H1 (cell line): Measurements from ENCODE around the gene DIPK1A. TPM values are rescaled to one million over a fixed set of nuclear protein-coding genes. Genes with fewer than 3 reads are reported as not detected.

Source experiments
- CTCF ChIA-PET: fragments of 300-600 bp; sonication (Branson Sonifier 250); formaldehyde crosslinking; loops from one replicate; lab custom pipeline; 2021; ENCODE audit not compliant: partially characterized antibody; lab: Charles Lee
- POLR2A ChIA-PET: fragments of 300-600 bp; sonication (Branson Sonifier 250); formaldehyde crosslinking; loops from one replicate; lab custom pipeline; 2021; ENCODE audit warnings: inconsistent platforms; ENCODE audit not compliant: partially characterized antibody; lab: Charles Lee
- DNase-seq, 2 experiments: peaks; one replicate each; pipeline versions ENCODE4 v3.0.0 to v3.0.0-alpha.2; 2010 to 2022; ENCODE audit warnings: low spot score in 2 of 2, low read depth in 1 of 2, mixed read lengths in 1 of 2
- FAIRE-seq: peaks from 2 replicates; lab custom pipeline; 2011; peaks lifted over from hg19 to GRCh38; lab: Jason Lieb, UNC
- H2AFZ ChIP-seq: 2 replicates; pipeline ENCODE4 v1.8.1; 2012; ENCODE audit warnings: low read length, inconsistent platforms
- H2AK5ac ChIP-seq: 2 replicates; pipeline ENCODE4 v1.6.1; 2013; ENCODE audit warnings: low read depth, low read length
- H2BK120ac ChIP-seq: replicated peaks from 2 replicates; pipeline ENCODE3; 2013; ENCODE audit warnings: low read depth, low read length, inconsistent platforms
- H2BK12ac ChIP-seq: 2 replicates; pipeline ENCODE4 v1.6.1; 2013; ENCODE audit warnings: low read depth, low read length
- H2BK15ac ChIP-seq: 2 replicates; pipeline ENCODE4 v1.6.1; 2013; ENCODE audit warnings: low read length
- H2BK20ac ChIP-seq: 2 replicates; pipeline ENCODE4 v1.6.1; 2013; ENCODE audit warnings: low read length
- H2BK5ac ChIP-seq: 2 replicates; pipeline ENCODE4 v1.6.1; 2013; ENCODE audit warnings: low read depth, low read length
- H3K14ac ChIP-seq: 2 replicates; pipeline ENCODE4 v1.6.1; 2013; ENCODE audit warnings: inconsistent platforms; ENCODE audit not compliant: insufficient read length
- H3K18ac ChIP-seq: 2 replicates; pipeline ENCODE4 v1.6.1; 2013; ENCODE audit warnings: low read length; ENCODE audit errors: extremely low read depth
- H3K23ac ChIP-seq: 2 replicates; pipeline ENCODE4 v1.6.1; 2013; ENCODE audit warnings: inconsistent platforms; ENCODE audit not compliant: insufficient read length
- H3K23me2 ChIP-seq: 2 replicates; pipeline ENCODE4 v1.6.1; 2013; ENCODE audit warnings: low read depth, low read length
- H3K27ac ChIP-seq: 2 replicates; pipeline ENCODE4 v1.6.1; 2011; ENCODE audit warnings: low read depth, low read length, inconsistent platforms
- H3K27me3 ChIP-seq, 4 experiments: replicated peaks in 1 of 4; 1 replicate in 1 of 4; 2 replicates in 3 of 4; pipeline versions ENCODE4 v1.6.1 to v1.8.1; 2011 to 2013; ENCODE audit warnings: low read length in 3 of 4, mild to moderate bottlenecking in 3 of 4, inconsistent platforms in 2 of 4, mixed read lengths in 2 of 4, moderate library complexity in 1 of 4; ENCODE audit not compliant: control insufficient read depth in 3 of 4, insufficient read depth in 3 of 4; ENCODE audit errors: extremely low read depth in 1 of 4
- H3K36me3 ChIP-seq, 4 experiments: 2 replicates each; pipeline versions ENCODE4 v1.6.1 to v1.8.1; 2011 to 2013; ENCODE audit warnings: mild to moderate bottlenecking in 4 of 4, low read length in 3 of 4, moderate library complexity in 2 of 4, control low read depth in 1 of 4, inconsistent platforms in 1 of 4; ENCODE audit not compliant: insufficient read depth in 4 of 4, control insufficient read depth in 2 of 4
- H3K4ac ChIP-seq: replicated peaks from 2 replicates; pipeline ENCODE3; 2013; ENCODE audit warnings: low read length, low read depth, mixed read lengths, inconsistent platforms; ENCODE audit not compliant: insufficient read length
- H3K4me1 ChIP-seq, 4 experiments: replicated peaks in 1 of 4; 1 replicate in 1 of 4; 2 replicates in 3 of 4; pipeline versions ENCODE4 v1.6.1 to v1.8.1; 2011 to 2013; ENCODE audit warnings: low read length in 3 of 4, inconsistent platforms in 2 of 4, mixed read lengths in 1 of 4; ENCODE audit not compliant: insufficient read depth in 4 of 4, control insufficient read depth in 3 of 4
- H3K4me2 ChIP-seq, 2 experiments: 2 replicates each; pipeline versions ENCODE4 v1.6.1 to v1.8.1; 2011 to 2013; ENCODE audit warnings: low read depth in 2 of 2, low read length in 2 of 2, control low read depth in 1 of 2, inconsistent platforms in 1 of 2, mild to moderate bottlenecking in 1 of 2; ENCODE audit not compliant: insufficient read depth in 1 of 2
- H3K4me3 ChIP-seq, 4 experiments: fragments of 200-600, 300-600 bp in 1 of 4; sonication (generic), shearing (Covaris generic), sonication (Bioruptor Twin) in 1 of 4; 2 replicates each; pipeline versions ENCODE4 v1.5.1 to v1.8.1; 2011 to 2016; ENCODE audit warnings: low read length in 4 of 4, low read depth in 3 of 4, control low read depth in 2 of 4, inconsistent platforms in 2 of 4, mild to moderate bottlenecking in 2 of 4, mixed read lengths in 1 of 4, moderate library complexity in 1 of 4; ENCODE audit not compliant: insufficient read depth in 2 of 4; ENCODE audit errors: extremely low read depth in 1 of 4
- H3K56ac ChIP-seq: replicated peaks from 2 replicates; pipeline ENCODE3; 2013; ENCODE audit warnings: low read depth, mild to moderate bottlenecking, mixed read lengths, low read length, inconsistent platforms; ENCODE audit not compliant: insufficient read length
- H3K79me1 ChIP-seq: 2 replicates; pipeline ENCODE4 v1.6.1; 2013; ENCODE audit warnings: low read depth, low read length, control low read depth
- H3K79me2 ChIP-seq, 2 experiments: 2 replicates each; pipeline versions ENCODE4 v1.6.1 to v1.8.1; 2012 to 2013; ENCODE audit warnings: low read length in 2 of 2, mild to moderate bottlenecking in 2 of 2, inconsistent platforms in 1 of 2; ENCODE audit not compliant: insufficient read depth in 2 of 2, control insufficient read depth in 1 of 2
- H3K9ac ChIP-seq, 4 experiments: replicated peaks in 1 of 4; 1 replicate in 1 of 4; 2 replicates in 3 of 4; pipeline versions ENCODE4 v1.6.1 to v1.8.1; 2011 to 2013; ENCODE audit warnings: low read depth in 3 of 4, low read length in 3 of 4, control low read depth in 2 of 4, mild to moderate bottlenecking in 2 of 4, moderate library complexity in 2 of 4, inconsistent platforms in 1 of 4; ENCODE audit errors: extremely low read depth in 1 of 4
- H3K9me3 ChIP-seq, 2 experiments: 2 replicates each; pipeline versions ENCODE4 v1.6.1 to v1.8.1; 2012 to 2013; ENCODE audit warnings: mild to moderate bottlenecking in 2 of 2, moderate library complexity in 2 of 2, control low read depth in 1 of 2, inconsistent platforms in 1 of 2, low read depth in 1 of 2, low read length in 1 of 2, mixed read lengths in 1 of 2; ENCODE audit not compliant: insufficient read depth in 2 of 2
- H4K20me1 ChIP-seq, 2 experiments: replicated peaks in 1 of 2; 2 replicates each; pipeline versions ENCODE3 to v1.8.1; 2011 to 2013; ENCODE audit warnings: inconsistent platforms in 2 of 2, low read length in 2 of 2, mild to moderate bottlenecking in 1 of 2; ENCODE audit not compliant: insufficient read depth in 2 of 2, control insufficient read depth in 1 of 2
- H4K5ac ChIP-seq: 2 replicates; pipeline ENCODE4 v1.6.1; 2013; ENCODE audit warnings: low read length, low read depth, mixed read lengths, inconsistent platforms; ENCODE audit not compliant: insufficient read length
- H4K8ac ChIP-seq: 2 replicates; pipeline ENCODE4 v1.8.0; 2013; ENCODE audit warnings: mild to moderate bottlenecking, moderate library complexity, low read length, inconsistent platforms; ENCODE audit not compliant: insufficient read depth; ENCODE audit errors: extremely low read depth
- H4K91ac ChIP-seq: replicated peaks from 2 replicates; pipeline ENCODE3; 2013; ENCODE audit warnings: low read length, mixed read lengths, inconsistent platforms; ENCODE audit not compliant: insufficient read length
- EGR1 ChIP-seq: IDR thresholded peaks from 2 replicates; pipeline ENCODE4 v1.6.1; 2011; ENCODE audit warnings: low read depth, low read length, borderline replicate concordance
- JUN ChIP-seq: IDR thresholded peaks from 2 replicates; pipeline ENCODE4 v1.6.1; 2011; ENCODE audit warnings: low read depth, mild to moderate bottlenecking, improper control_type of control experiment, low read length
- TAF1 ChIP-seq: IDR thresholded peaks from 2 replicates; pipeline ENCODE4 v1.6.1; 2011; ENCODE audit warnings: mild to moderate bottlenecking, low read depth, low read length
- WGBS, 2 experiments: shearing (Covaris generic) in 1 of 2; methylation state at CpG; one replicate each; pipeline versions ENCODE4 v1.1.6 to v1.1.7; 2013 to 2015; ENCODE audit warnings: low lambda C conversion rate in 2 of 2, mixed read lengths in 2 of 2, inconsistent platforms in 1 of 2, low coverage in 1 of 2, missing lambda C conversion rate in 1 of 2; ENCODE audit not compliant: insufficient replicate concordance in 2 of 2, insufficient coverage in 1 of 2, insufficient read length in 1 of 2; ENCODE audit errors: extremely low coverage in 1 of 2, missing lambda C conversion rate in 1 of 2; 5-methylcytosine and 5-hydroxymethylcytosine counted together
- polyA plus RNA-seq, 7 experiments: library from polyadenylated mRNA; depleted of rRNA in 3 of 7; stranded (reverse) in 5 of 7; unstranded in 2 of 7; fragments of >200 nt in 5 of 7; fragments of 200-250 nt in 2 of 7; gene quantifications; 1 replicate in 5 of 7; 2 replicates in 1 of 7; 4 replicates in 1 of 7; pipeline versions ENCODE4 v1.2.1 to v1.2.3, GENCODE V29; 2011 to 2013; ENCODE audit warnings: missing spikeins in 2 of 7, mixed read lengths in 2 of 7
- total RNA-seq: library from RNA; stranded (reverse); fragmentation: NEBNext Ultra II Directional; extraction: Animal tissue kit (Norgen Biotek cat#: 25700); gene quantifications from 2 replicates; pipeline ENCODE4 v1.2.1, GENCODE V29; 2021
- TF ChIP-seq, protein P1 (sequence below): IDR thresholded peaks from 2 replicates; pipeline ENCODE4 v1.6.1; 2012; ENCODE audit warnings: inconsistent platforms
- TF ChIP-seq, protein P2 (sequence below): IDR thresholded peaks from 2 replicates; pipeline ENCODE4 v1.6.1; 2011; ENCODE audit warnings: low read depth, mild to moderate bottlenecking, low read length; ENCODE audit not compliant: insufficient read depth

The DIPK1A gene
- total and polyA plus RNA-seq, 2 of the 8 experiments (the other 6 are each of a cell fraction or from before 2014, with no cell fraction given) = 2.5 to 5.0 TPM

DNA sequence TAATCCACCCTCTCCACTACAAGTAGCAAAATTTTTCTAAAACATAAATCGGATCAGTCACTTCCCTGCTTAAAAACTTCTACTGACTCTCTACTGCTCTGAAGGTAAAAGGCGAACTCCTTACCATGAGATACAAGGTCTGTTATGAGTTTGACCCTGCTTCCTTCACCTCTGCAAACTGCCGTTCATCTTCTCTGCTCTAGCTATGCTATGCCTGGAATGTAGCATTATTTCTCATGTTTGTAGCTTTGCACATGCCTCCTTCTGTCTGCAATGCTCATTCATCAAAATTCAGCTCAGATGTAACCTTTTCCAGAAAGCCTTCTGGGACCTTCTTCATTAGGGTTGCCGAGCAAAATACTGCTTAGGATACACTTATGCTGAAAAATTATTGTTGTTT is 98.7 kb downstream of the DIPK1A start:
- H3K4me3 ChIP-seq = no peak overlapping the region
- ChIA-PET CTCF (interaction anchor here (1.0 to 4.6 kb wide), 5 partner anchors 18 to 131 kb away, joined by 3 to 31 read pairs (median 4); no protein-coding TSS in a partner anchor), POLR2A (interaction anchor here (1.1 to 1.5 kb wide), 2 partner anchors 15 to 217 kb away, joined by 3 read pairs; no protein-coding TSS in a partner anchor)
- no peak overlapping the region for H2AFZ ChIP-seq
- no peak overlapping the region for H4K91ac ChIP-seq
- no peak overlapping the region for H3K9ac ChIP-seq
- no peak overlapping the region for H2BK12ac ChIP-seq
- no peak overlapping the region for H2BK5ac ChIP-seq
- no peak overlapping the region for H2BK120ac ChIP-seq
- H4K5ac ChIP-seq = no peak overlapping the region
- no peaks in the 10 kb centered on the region for H3K4me1 ChIP-seq
- H4K20me1 ChIP-seq = no peaks in the 10 kb centered on the region
- H3K9me3 ChIP-seq = no peaks in the 10 kb centered on the region
- no peaks in the 10 kb centered on the region for H3K23me2 ChIP-seq
- H3K18ac ChIP-seq = no peak overlapping the region
- DNase-seq (no peak), FAIRE-seq (no peak)
- no peaks in the 10 kb centered on the region for H3K79me1 ChIP-seq
- H3K27ac ChIP-seq = no peak overlapping the region
- no peaks in the 10 kb centered on the region for H3K27me3 ChIP-seq
- WGBS, 2 experiments = 82% methylated on average over 4 of the region's 4 CpGs; no CpG with 5 or more reads in 1 of the 2 experiments
- no peak overlapping the region for H3K23ac ChIP-seq
- no peak overlapping the region for H4K8ac ChIP-seq
- no peak overlapping the region for H2AK5ac ChIP-seq
- H2BK20ac ChIP-seq = no peak overlapping the region
- no peak overlapping the region for H3K56ac ChIP-seq
- H3K14ac ChIP-seq = no peak overlapping the region
- H2BK15ac ChIP-seq = no peak overlapping the region
- no peak overlapping the region for H3K4me2 ChIP-seq
- H3K4ac ChIP-seq = no peak overlapping the region
- H3K79me2 ChIP-seq = no peaks in the 10 kb centered on the region
- no peaks in the 10 kb centered on the region for H3K36me3 ChIP-seq
- TF ChIP-seq, protein P1, sequence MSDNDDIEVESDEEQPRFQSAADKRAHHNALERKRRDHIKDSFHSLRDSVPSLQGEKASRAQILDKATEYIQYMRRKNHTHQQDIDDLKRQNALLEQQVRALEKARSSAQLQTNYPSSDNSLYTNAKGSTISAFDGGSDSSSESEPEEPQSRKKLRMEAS = no peak
- TF ChIP-seq, protein P2, sequence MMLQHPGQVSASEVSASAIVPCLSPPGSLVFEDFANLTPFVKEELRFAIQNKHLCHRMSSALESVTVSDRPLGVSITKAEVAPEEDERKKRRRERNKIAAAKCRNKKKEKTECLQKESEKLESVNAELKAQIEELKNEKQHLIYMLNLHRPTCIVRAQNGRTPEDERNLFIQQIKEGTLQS = no peak
- no peak for TF ChIP-seq EGR1
- TF ChIP-seq JUN = no peak
- no peak for TF ChIP-seq TAF1
